Measurements from ENCODE around the gene CDC42BPA. TPM values are rescaled to one million over a fixed set of nuclear protein-coding genes. Genes with fewer than 3 reads are reported as not detected.

Gene CDC42BPA
- total and polyA plus RNA-seq, 2 of the 13 experiments (the other 11 are each of a cell fraction or from before 2014, with no cell fraction given): 6.5 to 16.0 TPM

GRCh38 chr1:226945858-226946245 is 372.4 kb downstream of the CDC42BPA start (continued):
- TF ChIP-seq, protein P1, sequence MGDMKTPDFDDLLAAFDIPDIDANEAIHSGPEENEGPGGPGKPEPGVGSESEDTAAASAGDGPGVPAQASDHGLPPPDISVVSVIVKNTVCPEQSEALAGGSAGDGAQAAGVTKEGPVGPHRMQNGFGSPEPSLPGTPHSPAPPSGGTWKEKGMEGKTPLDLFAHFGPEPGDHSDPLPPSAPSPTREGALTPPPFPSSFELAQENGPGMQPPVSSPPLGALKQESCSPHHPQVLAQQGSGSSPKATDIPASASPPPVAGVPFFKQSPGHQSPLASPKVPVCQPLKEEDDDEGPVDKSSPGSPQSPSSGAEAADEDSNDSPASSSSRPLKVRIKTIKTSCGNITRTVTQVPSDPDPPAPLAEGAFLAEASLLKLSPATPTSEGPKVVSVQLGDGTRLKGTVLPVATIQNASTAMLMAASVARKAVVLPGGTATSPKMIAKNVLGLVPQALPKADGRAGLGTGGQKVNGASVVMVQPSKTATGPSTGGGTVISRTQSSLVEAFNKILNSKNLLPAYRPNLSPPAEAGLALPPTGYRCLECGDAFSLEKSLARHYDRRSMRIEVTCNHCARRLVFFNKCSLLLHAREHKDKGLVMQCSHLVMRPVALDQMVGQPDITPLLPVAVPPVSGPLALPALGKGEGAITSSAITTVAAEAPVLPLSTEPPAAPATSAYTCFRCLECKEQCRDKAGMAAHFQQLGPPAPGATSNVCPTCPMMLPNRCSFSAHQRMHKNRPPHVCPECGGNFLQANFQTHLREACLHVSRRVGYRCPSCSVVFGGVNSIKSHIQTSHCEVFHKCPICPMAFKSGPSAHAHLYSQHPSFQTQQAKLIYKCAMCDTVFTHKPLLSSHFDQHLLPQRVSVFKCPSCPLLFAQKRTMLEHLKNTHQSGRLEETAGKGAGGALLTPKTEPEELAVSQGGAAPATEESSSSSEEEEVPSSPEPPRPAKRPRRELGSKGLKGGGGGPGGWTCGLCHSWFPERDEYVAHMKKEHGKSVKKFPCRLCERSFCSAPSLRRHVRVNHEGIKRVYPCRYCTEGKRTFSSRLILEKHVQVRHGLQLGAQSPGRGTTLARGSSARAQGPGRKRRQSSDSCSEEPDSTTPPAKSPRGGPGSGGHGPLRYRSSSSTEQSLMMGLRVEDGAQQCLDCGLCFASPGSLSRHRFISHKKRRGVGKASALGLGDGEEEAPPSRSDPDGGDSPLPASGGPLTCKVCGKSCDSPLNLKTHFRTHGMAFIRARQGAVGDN (CRISPR knock-in tag; IDR thresholded peaks at IDR 0.05): peak; percentile 35; the same call in 1 of the 2 replicates
- TF ChIP-seq ZNF605 (CRISPR knock-in tag; IDR thresholded peaks at IDR 0.05) (0 out of 2 replicates have a peak, but pooled peaks have one; percentile 45), ZKSCAN5 (CRISPR knock-in tag; IDR thresholded peaks at IDR 0.05) (no peak), JUND (CRISPR knock-in tag; IDR thresholded peaks at IDR 0.05) (0 out of 2 replicates have a peak, but pooled peaks have one; percentile 19), GMEB1 (CRISPR knock-in tag; IDR thresholded peaks at IDR 0.05; ENCODE audit: borderline replicate concordance) (no peak), NFKB2 (CRISPR knock-in tag; IDR thresholded peaks at IDR 0.05; ENCODE audit: borderline replicate concordance) (0 out of 2 replicates have a peak, but pooled peaks have one; percentile 10), ZNF501 (CRISPR knock-in tag; IDR thresholded peaks at IDR 0.05) (0 out of 2 replicates have a peak, but pooled peaks have one; percentile 2), ZNF597 (CRISPR knock-in tag; IDR thresholded peaks at IDR 0.05) (no peak), NRL (CRISPR knock-in tag; IDR thresholded peaks at IDR 0.05; ENCODE audit: borderline replicate concordance) (0 out of 2 replicates have a peak, but pooled peaks have one; percentile 4), ZNF563 (CRISPR knock-in tag; IDR thresholded peaks at IDR 0.05) (0 out of 2 replicates have a peak, but pooled peaks have one; percentile 12), POGZ (CRISPR knock-in tag; IDR thresholded peaks at IDR 0.05) (no peak)
- TF ChIP-seq, protein P2, sequence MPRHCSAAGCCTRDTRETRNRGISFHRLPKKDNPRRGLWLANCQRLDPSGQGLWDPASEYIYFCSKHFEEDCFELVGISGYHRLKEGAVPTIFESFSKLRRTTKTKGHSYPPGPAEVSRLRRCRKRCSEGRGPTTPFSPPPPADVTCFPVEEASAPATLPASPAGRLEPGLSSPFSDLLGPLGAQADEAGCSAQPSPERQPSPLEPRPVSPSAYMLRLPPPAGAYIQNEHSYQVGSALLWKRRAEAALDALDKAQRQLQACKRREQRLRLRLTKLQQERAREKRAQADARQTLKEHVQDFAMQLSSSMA (CRISPR knock-in tag; IDR thresholded peaks at IDR 0.05): peak; percentile 61; the same call in 1 of the 2 replicates
- TF ChIP-seq, protein P3, sequence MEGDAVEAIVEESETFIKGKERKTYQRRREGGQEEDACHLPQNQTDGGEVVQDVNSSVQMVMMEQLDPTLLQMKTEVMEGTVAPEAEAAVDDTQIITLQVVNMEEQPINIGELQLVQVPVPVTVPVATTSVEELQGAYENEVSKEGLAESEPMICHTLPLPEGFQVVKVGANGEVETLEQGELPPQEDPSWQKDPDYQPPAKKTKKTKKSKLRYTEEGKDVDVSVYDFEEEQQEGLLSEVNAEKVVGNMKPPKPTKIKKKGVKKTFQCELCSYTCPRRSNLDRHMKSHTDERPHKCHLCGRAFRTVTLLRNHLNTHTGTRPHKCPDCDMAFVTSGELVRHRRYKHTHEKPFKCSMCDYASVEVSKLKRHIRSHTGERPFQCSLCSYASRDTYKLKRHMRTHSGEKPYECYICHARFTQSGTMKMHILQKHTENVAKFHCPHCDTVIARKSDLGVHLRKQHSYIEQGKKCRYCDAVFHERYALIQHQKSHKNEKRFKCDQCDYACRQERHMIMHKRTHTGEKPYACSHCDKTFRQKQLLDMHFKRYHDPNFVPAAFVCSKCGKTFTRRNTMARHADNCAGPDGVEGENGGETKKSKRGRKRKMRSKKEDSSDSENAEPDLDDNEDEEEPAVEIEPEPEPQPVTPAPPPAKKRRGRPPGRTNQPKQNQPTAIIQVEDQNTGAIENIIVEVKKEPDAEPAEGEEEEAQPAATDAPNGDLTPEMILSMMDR (CRISPR knock-in tag; IDR thresholded peaks at IDR 0.05): no peak
- TF ChIP-seq, protein P4, sequence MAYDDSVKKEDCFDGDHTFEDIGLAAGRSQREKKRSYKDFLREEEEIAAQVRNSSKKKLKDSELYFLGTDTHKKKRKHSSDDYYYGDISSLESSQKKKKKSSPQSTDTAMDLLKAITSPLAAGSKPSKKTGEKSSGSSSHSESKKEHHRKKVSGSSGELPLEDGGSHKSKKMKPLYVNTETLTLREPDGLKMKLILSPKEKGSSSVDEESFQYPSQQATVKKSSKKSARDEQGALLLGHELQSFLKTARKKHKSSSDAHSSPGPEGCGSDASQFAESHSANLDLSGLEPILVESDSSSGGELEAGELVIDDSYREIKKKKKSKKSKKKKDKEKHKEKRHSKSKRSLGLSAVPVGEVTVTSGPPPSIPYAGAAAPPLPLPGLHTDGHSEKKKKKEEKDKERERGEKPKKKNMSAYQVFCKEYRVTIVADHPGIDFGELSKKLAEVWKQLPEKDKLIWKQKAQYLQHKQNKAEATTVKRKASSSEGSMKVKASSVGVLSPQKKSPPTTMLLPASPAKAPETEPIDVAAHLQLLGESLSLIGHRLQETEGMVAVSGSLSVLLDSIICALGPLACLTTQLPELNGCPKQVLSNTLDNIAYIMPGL (CRISPR knock-in tag; IDR thresholded peaks at IDR 0.05; ENCODE audit: borderline replicate concordance in 1 of 2, low read depth in 1 of 2): 0 out of 4 replicates have a peak, but pooled peaks of 1 of the 2 experiments have one; percentile 5
- TF ChIP-seq, protein P5, sequence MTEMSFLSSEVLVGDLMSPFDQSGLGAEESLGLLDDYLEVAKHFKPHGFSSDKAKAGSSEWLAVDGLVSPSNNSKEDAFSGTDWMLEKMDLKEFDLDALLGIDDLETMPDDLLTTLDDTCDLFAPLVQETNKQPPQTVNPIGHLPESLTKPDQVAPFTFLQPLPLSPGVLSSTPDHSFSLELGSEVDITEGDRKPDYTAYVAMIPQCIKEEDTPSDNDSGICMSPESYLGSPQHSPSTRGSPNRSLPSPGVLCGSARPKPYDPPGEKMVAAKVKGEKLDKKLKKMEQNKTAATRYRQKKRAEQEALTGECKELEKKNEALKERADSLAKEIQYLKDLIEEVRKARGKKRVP (CRISPR knock-in tag; IDR thresholded peaks at IDR 0.05): no peak
